Mammary epithelial cell (primary cell): ENCODE measurements around the gene SLIT3.

Source experiments
- CTCF ChIP-seq, 2 donors: IDR thresholded peaks in 1 of 2; conservative IDR thresholded peaks in 1 of 2; 2 replicates each; pipeline ENCODE4 v1.5.1; 2011 to 2012; ENCODE audit warnings: inconsistent platforms in 2 of 2, low read length in 2 of 2, mild to moderate bottlenecking in 2 of 2, control low read depth in 1 of 2, low read depth in 1 of 2; ENCODE audit not compliant: insufficient read depth in 1 of 2; ENCODE audit errors: extremely low read depth in 1 of 2
- EZH2 ChIP-seq: IDR thresholded peaks from 2 replicates; pipeline ENCODE4 v1.6.1; 2012; ENCODE audit warnings: low read length, inconsistent platforms, borderline replicate concordance

GRCh38 chr5:169029661-169030274, 271.2 kb downstream of the SLIT3 start:
- TF ChIP-seq CTCF (conservative IDR thresholded peaks at IDR 0.05 in 1 of 2, IDR thresholded peaks at IDR 0.05 in 1 of 2; ENCODE audit: extremely low read depth in 1 of 2, insufficient read depth in 1 of 2, low read depth in 1 of 2, low read length in 2 of 2): no peak
- no peak for TF ChIP-seq EZH2
